GM10266 (cell line): ENCODE results near the gene SUOX.
A peak's percentile ranks its signal among the peaks of the same experiment; 100 is the strongest.

ENCODE experiments used
- DNase-seq: peaks from one replicate; pipeline ENCODE4 v3.0.0; 2012; ENCODE audit errors: extremely low spot score
- TF ChIP-seq, protein P1 (sequence below): IDR thresholded peaks from 2 replicates; pipeline ENCODE4 v1.5.1; 2012; ENCODE audit warnings: mild to moderate bottlenecking, low read depth; ENCODE audit not compliant: control insufficient read depth, insufficient read depth; ENCODE audit errors: missing control alignments

SUOX gene

DNA sequence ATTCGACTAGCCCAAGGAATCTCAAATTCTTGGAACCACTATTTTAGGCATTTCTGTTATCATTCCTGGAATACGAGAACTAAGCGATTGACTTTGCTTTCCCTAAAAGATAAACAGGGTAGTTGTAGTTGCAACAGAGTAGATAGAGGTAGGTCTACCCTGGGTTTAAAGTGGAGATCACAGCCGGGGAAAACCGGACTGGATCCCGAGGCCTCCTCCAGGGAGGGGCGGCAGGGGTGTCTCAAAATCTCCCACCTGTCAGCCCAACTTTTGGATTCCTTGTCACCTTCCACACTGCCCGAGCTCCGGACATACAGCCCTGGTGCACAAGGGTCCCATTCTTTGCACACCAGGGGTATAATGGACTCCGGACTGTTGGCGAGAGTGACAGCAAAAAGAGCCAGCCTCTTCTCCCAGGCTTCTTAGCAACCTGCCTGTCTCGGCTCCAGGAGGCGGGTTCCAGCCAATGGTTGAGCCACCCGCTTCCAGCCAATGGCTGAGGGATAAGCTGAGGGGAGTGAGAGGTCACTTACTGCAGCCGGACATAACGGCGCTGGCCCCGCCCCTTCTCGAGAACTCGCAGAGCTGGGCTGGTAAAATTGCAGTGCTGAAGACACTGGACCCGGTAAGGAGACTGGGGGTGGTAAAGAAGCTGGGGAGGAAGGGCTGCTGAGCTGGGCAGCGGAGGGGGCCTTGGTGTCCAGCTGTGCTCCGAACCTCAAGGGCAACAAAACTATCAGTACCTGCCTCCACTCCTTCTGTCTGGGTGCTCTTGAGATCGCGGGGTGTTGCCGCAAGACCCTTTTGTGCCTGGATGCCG, at the start of gene SUOX:
Gene SUOX (plus strand): TSS at position 562 of the 820 bp plus-strand sequence. CDS start 4,946 bp downstream, outside the sequence.
- DNase-seq, result peak; percentile 98
- TF ChIP-seq, protein P1, sequence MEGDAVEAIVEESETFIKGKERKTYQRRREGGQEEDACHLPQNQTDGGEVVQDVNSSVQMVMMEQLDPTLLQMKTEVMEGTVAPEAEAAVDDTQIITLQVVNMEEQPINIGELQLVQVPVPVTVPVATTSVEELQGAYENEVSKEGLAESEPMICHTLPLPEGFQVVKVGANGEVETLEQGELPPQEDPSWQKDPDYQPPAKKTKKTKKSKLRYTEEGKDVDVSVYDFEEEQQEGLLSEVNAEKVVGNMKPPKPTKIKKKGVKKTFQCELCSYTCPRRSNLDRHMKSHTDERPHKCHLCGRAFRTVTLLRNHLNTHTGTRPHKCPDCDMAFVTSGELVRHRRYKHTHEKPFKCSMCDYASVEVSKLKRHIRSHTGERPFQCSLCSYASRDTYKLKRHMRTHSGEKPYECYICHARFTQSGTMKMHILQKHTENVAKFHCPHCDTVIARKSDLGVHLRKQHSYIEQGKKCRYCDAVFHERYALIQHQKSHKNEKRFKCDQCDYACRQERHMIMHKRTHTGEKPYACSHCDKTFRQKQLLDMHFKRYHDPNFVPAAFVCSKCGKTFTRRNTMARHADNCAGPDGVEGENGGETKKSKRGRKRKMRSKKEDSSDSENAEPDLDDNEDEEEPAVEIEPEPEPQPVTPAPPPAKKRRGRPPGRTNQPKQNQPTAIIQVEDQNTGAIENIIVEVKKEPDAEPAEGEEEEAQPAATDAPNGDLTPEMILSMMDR, result no peak

DNA sequence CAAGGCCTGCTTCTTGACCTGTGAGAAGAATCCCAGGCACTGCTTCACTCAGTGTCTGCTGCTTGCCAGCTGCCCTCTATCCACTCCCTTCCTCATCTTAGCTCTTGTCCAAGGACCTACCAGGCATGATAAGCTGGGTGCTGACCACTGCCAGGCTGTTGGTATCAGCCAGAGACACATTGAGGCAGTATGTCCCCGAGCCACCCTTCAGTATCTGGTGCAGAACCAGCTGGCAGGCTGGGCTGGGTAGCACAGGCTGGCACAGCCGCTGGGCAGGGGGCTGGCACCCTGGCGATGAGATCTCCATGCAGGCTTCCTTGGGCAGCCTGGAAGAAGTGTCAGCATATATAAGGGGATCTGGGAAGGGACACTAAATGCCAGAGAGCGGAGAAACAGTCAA, 41.7 kb upstream of the SUOX start:
- TF ChIP-seq, protein P1, result no peak
- DNase-seq, result no peak

DNA sequence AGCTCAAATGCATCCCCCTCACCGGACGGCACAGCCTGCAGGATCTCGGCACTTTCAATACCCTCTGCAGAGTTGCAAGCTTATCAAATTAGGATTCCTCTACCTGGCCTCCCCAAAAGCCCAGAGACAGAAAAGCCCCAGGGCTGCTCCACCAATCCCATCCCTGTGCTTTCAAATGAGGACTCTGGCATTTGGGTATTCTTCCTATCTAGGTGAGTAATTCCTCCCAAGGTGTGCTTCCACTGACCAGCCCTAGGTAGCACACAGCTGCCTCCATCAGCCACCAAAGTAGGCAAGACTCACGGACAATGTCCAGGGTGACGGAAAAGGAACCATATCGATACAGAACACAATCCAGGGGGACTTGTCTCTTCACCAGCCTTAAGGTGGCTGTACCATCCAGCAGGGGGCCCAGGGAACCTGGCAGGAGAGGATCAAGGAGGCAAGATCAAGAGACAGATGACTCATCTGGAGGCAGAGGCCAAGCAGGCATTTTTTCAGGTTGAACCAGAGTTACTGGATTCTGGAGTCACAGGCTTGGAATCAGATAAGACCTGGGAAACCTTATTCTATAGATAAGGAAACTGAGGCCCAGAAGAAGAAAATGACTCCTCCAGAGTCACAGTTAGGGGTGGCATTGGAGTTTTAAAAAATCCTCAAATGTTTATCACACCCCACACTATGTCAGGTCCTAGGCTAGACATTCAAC, 41.1 kb upstream of the SUOX start:
- no peak for DNase-seq
- TF ChIP-seq, protein P1, result no peak

DNA sequence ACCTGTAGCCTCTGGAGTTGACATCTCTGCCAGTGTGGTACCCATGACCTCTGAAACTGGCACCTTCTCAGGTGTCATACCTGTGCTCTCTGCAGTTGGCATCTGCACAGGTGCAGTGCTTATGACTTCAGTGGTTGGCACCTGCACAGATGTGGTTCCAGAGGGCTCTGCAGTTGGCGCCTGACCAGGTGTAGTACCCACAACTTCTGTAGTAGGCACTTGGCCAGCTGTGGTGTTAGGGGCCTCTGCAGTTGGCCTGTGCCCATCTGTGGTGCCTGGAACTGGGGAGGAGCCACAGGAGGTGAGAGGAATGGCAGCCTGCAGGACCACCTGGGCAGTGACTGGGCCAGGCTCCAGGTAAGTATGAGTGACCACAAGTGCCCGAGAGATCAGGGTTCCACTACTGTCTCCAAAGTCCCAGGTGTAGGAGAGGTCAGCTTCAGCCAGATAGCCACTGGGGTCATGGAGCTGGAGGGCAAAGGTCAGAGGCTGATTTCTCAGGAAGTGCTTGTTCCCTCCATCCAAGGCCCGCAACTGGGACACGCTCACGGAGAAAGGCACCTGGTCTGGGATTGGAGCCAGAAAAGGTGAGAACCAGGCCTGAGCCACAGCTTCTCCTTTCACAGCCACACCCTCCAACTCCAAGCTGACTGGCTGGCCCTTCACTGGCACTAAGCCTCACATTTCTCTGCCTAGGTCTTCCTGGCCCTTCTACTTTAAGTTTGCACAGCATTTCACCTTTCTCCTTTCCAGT, 39.8 kb upstream of the SUOX start:
- TF ChIP-seq, protein P1, result no peak

GRCh38 chr12:55963760-55964159, 33.3 kb upstream of the SUOX start:
- DNase-seq, result no peak
- TF ChIP-seq, protein P1, result no peak

More for the DNA sequence above, 39.8 kb upstream of the SUOX start:
- no peak for DNase-seq

DNA sequence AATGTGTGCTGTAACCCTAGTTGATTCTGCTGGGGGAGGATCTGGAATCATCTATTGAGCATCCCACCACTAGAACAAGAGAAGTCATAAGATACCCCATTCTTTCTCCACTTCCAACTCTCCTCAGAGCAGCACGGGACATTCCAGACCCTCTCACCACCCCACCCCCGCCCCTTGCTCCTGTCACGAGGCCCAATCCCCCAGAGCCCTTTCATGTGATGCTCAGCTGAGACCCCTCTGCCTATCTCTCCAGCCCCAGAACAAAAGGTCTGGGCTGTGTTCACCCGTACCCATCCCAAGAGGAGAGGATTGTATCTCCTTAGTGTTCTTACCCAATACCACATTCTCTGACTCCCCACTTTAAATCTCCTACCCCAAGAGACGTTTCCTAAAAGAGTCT, 31.8 kb upstream of the SUOX start:
- TF ChIP-seq, protein P1, result no peak
- DNase-seq, result no peak

GRCh38 chr12:55965941-55966407, 31.1 kb upstream of the SUOX start, which contains the start of gene PMEL:
PMEL (minus strand) TSS chr12:55966042; CDS start chr12:55966011, 31 bp downstream.
- TF ChIP-seq, protein P1, result no peak
- DNase-seq, result no peak
